K562 treated with DMSO at 1 percent for 12 hours (cell line): Measurements from ENCODE around the gene B3GALT6. TPM values are rescaled to one million over a fixed set of nuclear protein-coding genes. Genes with fewer than 3 reads are reported as not detected.

Source experiments
- total RNA-seq: library from RNA; unstranded; fragments of 300-600 nt; gene quantifications from 2 replicates; pipeline ENCODE4 v1.2.3, GENCODE V29; 2022; ENCODE audit not compliant: insufficient read depth

B3GALT6 gene
- total RNA-seq: 10.9 and 12.4 TPM in 2 replicates

GRCh38 chr1:1232208-1232795 is at the start of gene B3GALT6:
TSS of gene B3GALT6 (plus strand) at chr1:1232237. CDS start at chr1:1232279, 42 bp downstream.

GRCh38 chr1:1206376-1206965 is 25.6 kb upstream of the B3GALT6 start, which contains the start of gene TNFRSF18:
TSS of gene TNFRSF18 (minus strand) at chr1:1206592. CDS start at chr1:1206571, 21 bp downstream.

GRCh38 chr1:1213345-1214265 is 18.4 kb upstream of the B3GALT6 start, which contains the start of gene TNFRSF4:
TSS of gene TNFRSF4 (minus strand) at chr1:1214153. CDS start at chr1:1214127, 26 bp downstream.

GRCh38 chr1:1231400-1232207 is 433 bp upstream of the B3GALT6 start, which contains the start of gene SDF4:
TSS of gene SDF4 (minus strand) at chr1:1232001. CDS start at chr1:1228772, 3,229 bp downstream.

GRCh38 chr1:1246577-1247340 is 14.7 kb downstream of the B3GALT6 start, which contains the start of gene C1QTNF12:
TSS of gene C1QTNF12 (minus strand) at chr1:1246722. CDS start at chr1:1246690, 32 bp downstream.

GRCh38 chr1:1273512-1274298 is 41.7 kb downstream of the B3GALT6 start, which contains the start of gene UBE2J2:
TSS of gene UBE2J2 (minus strand) at chr1:1273854. CDS start at chr1:1267992, 5,862 bp downstream.

Other genes starting within 250 kb of the B3GALT6 start
- gene HES4, start 232.1 kb upstream of the B3GALT6 start, total RNA-seq: 20.6 and 29.0 TPM in 2 replicates
- 83.6 and 158 TPM in 2 replicates for gene ISG15, start 218.7 kb upstream of the B3GALT6 start, total RNA-seq
- 34.6 and 62.3 TPM in 2 replicates for gene AGRN, start 212.1 kb upstream of the B3GALT6 start, total RNA-seq
- gene RNF223, start 157.9 kb upstream of the B3GALT6 start, total RNA-seq: not detected in 2 replicates
- 18.6 and 20.1 TPM in 2 replicates for gene C1orf159, start 116.1 kb upstream of the B3GALT6 start, total RNA-seq
- not detected in 2 replicates for gene TTLL10, start 58.4 kb upstream of the B3GALT6 start, total RNA-seq
- gene TNFRSF18, start 25.6 kb upstream of the B3GALT6 start, total RNA-seq: not detected in 2 replicates
- not detected in 2 replicates for gene TNFRSF4, start 18.1 kb upstream of the B3GALT6 start, total RNA-seq
- 225 and 241 TPM in 2 replicates for gene SDF4, start 236 bp upstream of the B3GALT6 start, total RNA-seq
- gene C1QTNF12, start 14.5 kb downstream of the B3GALT6 start, total RNA-seq: 1.5 TPM in 1 of 2 replicates, not detected in the other
- 113 and 137 TPM in 2 replicates for gene UBE2J2, start 41.6 kb downstream of the B3GALT6 start, total RNA-seq
- gene SCNN1D, start 48.2 kb downstream of the B3GALT6 start, total RNA-seq: 1.6 and 1.8 TPM in 2 replicates
- gene ACAP3, start 75.7 kb downstream of the B3GALT6 start, total RNA-seq: 32.4 and 42.0 TPM in 2 replicates
- gene PUSL1, start 76.4 kb downstream of the B3GALT6 start, total RNA-seq: 55.4 and 63.1 TPM in 2 replicates
- gene INTS11, start 92.4 kb downstream of the B3GALT6 start, total RNA-seq: 176 and 179 TPM in 2 replicates
- gene CPTP, start 92.6 kb downstream of the B3GALT6 start, total RNA-seq: 25.3 and 37.2 TPM in 2 replicates
- gene TAS1R3, start 99.0 kb downstream of the B3GALT6 start, total RNA-seq: 0.51 and 0.98 TPM in 2 replicates
- 71.5 and 80.2 TPM in 2 replicates for gene DVL1, start 117.2 kb downstream of the B3GALT6 start, total RNA-seq
- gene MXRA8, start 126.3 kb downstream of the B3GALT6 start, total RNA-seq: 9.5 and 9.6 TPM in 2 replicates
- 226 and 364 TPM in 2 replicates for gene AURKAIP1, start 143.0 kb downstream of the B3GALT6 start, total RNA-seq
- 73.7 and 213 TPM in 2 replicates for gene CCNL2, start 167.1 kb downstream of the B3GALT6 start, total RNA-seq
- gene MRPL20, start 175.1 kb downstream of the B3GALT6 start, total RNA-seq: 103 and 150 TPM in 2 replicates
- not detected in 2 replicates for gene ANKRD65, start 189.0 kb downstream of the B3GALT6 start, total RNA-seq
- gene VWA1, start 203.5 kb downstream of the B3GALT6 start, total RNA-seq: 12.1 and 22.7 TPM in 2 replicates
- not detected in 2 replicates for gene ATAD3C, start 217.5 kb downstream of the B3GALT6 start, total RNA-seq
- 19.0 and 23.1 TPM in 2 replicates for gene ATAD3B, start 239.5 kb downstream of the B3GALT6 start, total RNA-seq